Keratinocyte (primary cell): ENCODE measurements around the gene MYO16. TPM values are rescaled to one million over a fixed set of nuclear protein-coding genes. Genes with fewer than 3 reads are reported as not detected.

Experiments
- DNase-seq: peaks from one replicate; pipeline ENCODE4 v3.0.0-alpha.2; 2011; ENCODE audit warnings: low read depth, missing footprints, low spot score
- FAIRE-seq: peaks from 2 replicates; lab custom pipeline; 2011; peaks lifted over from hg19 to GRCh38; lab: Jason Lieb, UNC
- H2AFZ ChIP-seq: 2 replicates; pipeline ENCODE4 v1.6.0; 2012; ENCODE audit warnings: low read length, control low read depth, inconsistent platforms; ENCODE audit not compliant: control insufficient read depth
- H3K27ac ChIP-seq: 2 replicates; pipeline ENCODE4 v1.5.1; 2011; ENCODE audit warnings: low read length; ENCODE audit not compliant: control insufficient read depth, insufficient read depth
- H3K27me3 ChIP-seq: 3 replicates; pipeline ENCODE4 v1.6.0; 2011; ENCODE audit warnings: low read length; ENCODE audit not compliant: control insufficient read depth, insufficient read depth; ENCODE audit errors: extremely low read depth
- H3K36me3 ChIP-seq, 2 experiments: 2 replicates in 1 of 2; 3 replicates in 1 of 2; pipeline ENCODE4 v1.5.1; 2011; ENCODE audit warnings: low read length in 2 of 2, mild to moderate bottlenecking in 1 of 2; ENCODE audit not compliant: control insufficient read depth in 2 of 2, insufficient read depth in 2 of 2; ENCODE audit errors: extremely low read depth in 1 of 2
- H3K4me1 ChIP-seq: 3 replicates; pipeline ENCODE4 v1.5.1; 2011; ENCODE audit warnings: low read length; ENCODE audit not compliant: control insufficient read depth, insufficient read depth; ENCODE audit errors: extremely low read depth
- H3K4me2 ChIP-seq: 3 replicates; pipeline ENCODE4 v1.6.0; 2011; ENCODE audit warnings: low read depth, low read length; ENCODE audit not compliant: control insufficient read depth, insufficient read depth; ENCODE audit errors: extremely low read depth
- H3K4me3 ChIP-seq, 3 experiments: fragments of 200-600 bp in 1 of 3; sonication (generic) in 1 of 3; 2 replicates in 2 of 3; 3 replicates in 1 of 3; pipeline ENCODE4 v1.5.1; 2011 to 2016; ENCODE audit warnings: low read length in 3 of 3, mild to moderate bottlenecking in 3 of 3, control low read depth in 2 of 3, inconsistent platforms in 1 of 3, low read depth in 1 of 3, mixed read lengths in 1 of 3, mixed run types in 1 of 3, moderate library complexity in 1 of 3; ENCODE audit not compliant: control insufficient read depth in 2 of 3, insufficient read depth in 2 of 3; ENCODE audit errors: extremely low read depth in 1 of 3
- H3K79me2 ChIP-seq: 2 replicates; pipeline ENCODE4 v1.6.0; 2012; ENCODE audit warnings: low read length; ENCODE audit not compliant: control insufficient read depth, insufficient read depth
- H3K9ac ChIP-seq: 3 replicates; pipeline ENCODE4 v1.6.0; 2011; ENCODE audit warnings: low read length; ENCODE audit not compliant: control insufficient read depth, insufficient read depth; ENCODE audit errors: extremely low read depth
- H3K9me1 ChIP-seq: 3 replicates; pipeline ENCODE4 v1.6.0; 2011; ENCODE audit warnings: low read length; ENCODE audit not compliant: control insufficient read depth, insufficient read depth; ENCODE audit errors: extremely low read depth
- H3K9me3 ChIP-seq: 2 replicates; pipeline ENCODE4 v1.5.1; 2012; ENCODE audit warnings: low read depth, low read length; ENCODE audit not compliant: control insufficient read depth
- H4K20me1 ChIP-seq: 3 replicates; pipeline ENCODE4 v1.6.0; 2011; ENCODE audit warnings: low read length; ENCODE audit not compliant: control insufficient read depth, insufficient read depth; ENCODE audit errors: extremely low read depth
- EZH2 ChIP-seq: IDR thresholded peaks from one replicate; pipeline ENCODE4 v1.6.1; 2012; ENCODE audit warnings: inconsistent platforms, mild to moderate bottlenecking, low read length, moderate library complexity
- dilution Hi-C: fragments of 300-500 bp; cut with MboI; formaldehyde crosslinking; loops from one replicate; pipeline ENCODE4 v1.7.0; 2020; ENCODE audit warnings: low sequenced_read_pairs; ENCODE audit not compliant: extremely low pct_ligation_motif_present
- polyA plus RNA-seq, 5 experiments: library from polyadenylated mRNA; depleted of rRNA in 3 of 5; stranded (reverse) in 3 of 5; stranded (forward) in 1 of 5; unstranded in 1 of 5; fragments of >200 nt; gene quantifications; 1 replicate in 1 of 5; 2 replicates in 3 of 5; 3 replicates in 1 of 5; pipeline versions ENCODE4 v1.2.1 to v1.2.3, GENCODE V29; 2011 to 2012; ENCODE audit warnings: missing spikeins in 2 of 5, low read depth in 1 of 5, low replicate concordance in 1 of 5
- TF ChIP-seq, protein P1 (sequence below), 3 experiments: IDR thresholded peaks in 1 of 3; conservative IDR thresholded peaks in 1 of 3; optimal IDR thresholded peaks in 1 of 3; 2 replicates in 2 of 3; 3 replicates in 1 of 3; pipeline versions ENCODE3 to v1.5.1; 2011; ENCODE audit warnings: low read length in 3 of 3, mild to moderate bottlenecking in 3 of 3, moderate library complexity in 2 of 3, control low read depth in 1 of 3, inconsistent platforms in 1 of 3; ENCODE audit not compliant: insufficient read depth in 2 of 3; ENCODE audit errors: extremely low read depth in 1 of 3

MYO16 gene
- polyA plus RNA-seq, 1 donor (not counting 4 experiments of a cell fraction or from before 2014, with no cell fraction given): 0.08 TPM

DNA sequence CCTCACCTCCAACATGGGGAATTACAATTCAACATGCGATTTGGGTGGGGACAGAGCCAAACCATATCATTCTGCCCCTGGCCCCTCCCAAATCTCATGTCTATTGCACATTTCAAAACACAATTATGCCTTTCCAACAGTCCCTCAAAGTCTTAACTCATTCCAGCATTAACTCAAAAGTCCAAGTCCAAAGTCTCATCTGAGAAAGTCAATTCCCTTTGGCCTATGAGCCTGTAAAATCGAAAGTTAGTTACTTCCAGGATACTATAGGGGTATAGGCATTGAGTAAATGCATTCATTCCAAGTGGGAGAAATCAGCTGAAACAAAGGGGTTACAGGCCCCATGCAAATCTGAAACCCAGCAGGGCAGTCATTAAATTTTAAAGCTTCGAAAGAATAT, 598.8 kb downstream of the MYO16 start:
- no peak overlapping the region for H3K4me2 ChIP-seq
- no peak for TF ChIP-seq EZH2
- TF ChIP-seq, protein P1, sequence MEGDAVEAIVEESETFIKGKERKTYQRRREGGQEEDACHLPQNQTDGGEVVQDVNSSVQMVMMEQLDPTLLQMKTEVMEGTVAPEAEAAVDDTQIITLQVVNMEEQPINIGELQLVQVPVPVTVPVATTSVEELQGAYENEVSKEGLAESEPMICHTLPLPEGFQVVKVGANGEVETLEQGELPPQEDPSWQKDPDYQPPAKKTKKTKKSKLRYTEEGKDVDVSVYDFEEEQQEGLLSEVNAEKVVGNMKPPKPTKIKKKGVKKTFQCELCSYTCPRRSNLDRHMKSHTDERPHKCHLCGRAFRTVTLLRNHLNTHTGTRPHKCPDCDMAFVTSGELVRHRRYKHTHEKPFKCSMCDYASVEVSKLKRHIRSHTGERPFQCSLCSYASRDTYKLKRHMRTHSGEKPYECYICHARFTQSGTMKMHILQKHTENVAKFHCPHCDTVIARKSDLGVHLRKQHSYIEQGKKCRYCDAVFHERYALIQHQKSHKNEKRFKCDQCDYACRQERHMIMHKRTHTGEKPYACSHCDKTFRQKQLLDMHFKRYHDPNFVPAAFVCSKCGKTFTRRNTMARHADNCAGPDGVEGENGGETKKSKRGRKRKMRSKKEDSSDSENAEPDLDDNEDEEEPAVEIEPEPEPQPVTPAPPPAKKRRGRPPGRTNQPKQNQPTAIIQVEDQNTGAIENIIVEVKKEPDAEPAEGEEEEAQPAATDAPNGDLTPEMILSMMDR (optimal IDR thresholded peaks at IDR 0.05 in 1 of 3, IDR thresholded peaks at IDR 0.05 in 1 of 3, conservative IDR thresholded peaks at IDR 0.05 in 1 of 3; ENCODE audit: extremely low read depth in 1 of 3, insufficient read depth in 2 of 3, low read length in 3 of 3): no peak
- dilution Hi-C loops: no loop called here
- FAIRE-seq (no peak), DNase-seq (no peak)
- H3K27me3 ChIP-seq: no peaks in the 10 kb centered on the region
- H3K4me3 ChIP-seq: no peak overlapping the region
- H3K36me3 ChIP-seq: no peaks in the 10 kb centered on the region
- no peak overlapping the region for H2AFZ ChIP-seq
- H3K4me1 ChIP-seq: no peaks in the 10 kb centered on the region
- no peak overlapping the region for H3K9ac ChIP-seq
- no peaks in the 10 kb centered on the region for H3K9me1 ChIP-seq
- no peak overlapping the region for H3K27ac ChIP-seq
- H3K9me3 ChIP-seq: peaks cover 2% of the 10 kb centered on the region
- H3K79me2 ChIP-seq: no peaks in the 10 kb centered on the region
- H4K20me1 ChIP-seq: no peaks in the 10 kb centered on the region

DNA sequence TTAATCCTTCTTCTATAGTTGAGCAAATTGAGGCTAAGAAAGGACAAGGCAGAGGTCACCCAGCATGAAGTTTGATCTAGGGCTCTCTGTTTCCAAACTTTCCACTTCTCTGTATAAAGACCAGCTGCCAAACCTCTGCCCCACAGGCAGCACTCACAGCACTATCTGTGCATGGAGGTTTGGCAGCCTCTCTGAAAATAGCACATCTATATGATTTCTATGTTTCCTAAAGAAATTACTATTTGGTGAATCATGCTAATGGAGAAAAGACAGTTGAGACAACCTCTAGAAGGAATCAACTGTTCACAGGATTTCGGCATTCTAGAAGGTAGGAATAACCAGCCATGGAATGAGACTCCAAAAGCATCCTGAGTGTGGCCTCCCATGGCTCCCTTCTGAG, 602.5 kb downstream of the MYO16 start:
- H3K9ac ChIP-seq: no peak overlapping the region
- no peak overlapping the region for H2AFZ ChIP-seq
- no peaks in the 10 kb centered on the region for H4K20me1 ChIP-seq
- no peaks in the 10 kb centered on the region for H3K27me3 ChIP-seq
- H3K27ac ChIP-seq: no peak overlapping the region
- peaks cover 16% of the 10 kb centered on the region for H3K4me1 ChIP-seq
- no peak for FAIRE-seq
- H3K36me3 ChIP-seq: no peaks in the 10 kb centered on the region
- DNase-seq: no peak
- TF ChIP-seq EZH2: no peak
- TF ChIP-seq, protein P1 (optimal IDR thresholded peaks at IDR 0.05 in 1 of 3, IDR thresholded peaks at IDR 0.05 in 1 of 3, conservative IDR thresholded peaks at IDR 0.05 in 1 of 3; ENCODE audit: extremely low read depth in 1 of 3, insufficient read depth in 2 of 3, low read length in 3 of 3): no peak
- H3K4me3 ChIP-seq: no peak overlapping the region
- H3K9me3 ChIP-seq: peaks cover 2% of the 10 kb centered on the region
- dilution Hi-C loops: no loop called here
- H3K9me1 ChIP-seq: no peaks in the 10 kb centered on the region
- H3K79me2 ChIP-seq: no peaks in the 10 kb centered on the region
- no peak overlapping the region for H3K4me2 ChIP-seq
